HCT116 (cell line): ENCODE results near the gene PRODH.
"Not testable (repeated sequence)": the region's sequence is repeated elsewhere in the genome, so short reads cannot be mapped to it uniquely, and the experiment has no call there.

Experiments
- CTCF ChIP-seq, 3 experiments: fragments of 200-600 bp in 1 of 3; sonication (generic) in 1 of 3; IDR thresholded peaks in 2 of 3; conservative IDR thresholded peaks in 1 of 3; 2 replicates each; pipeline ENCODE4 v1.5.1; 2012 to 2017; ENCODE audit warnings: low read depth in 2 of 3, low read length in 2 of 3, antibody characterized with exemption in 1 of 3, borderline replicate concordance in 1 of 3, control low read depth in 1 of 3, mild to moderate bottlenecking in 1 of 3, mixed read lengths in 1 of 3, mixed run types in 1 of 3, moderate library complexity in 1 of 3; ENCODE audit not compliant: insufficient read depth in 1 of 3
- EGR1 ChIP-seq: IDR thresholded peaks from 2 replicates; pipeline ENCODE4 v1.6.1; 2012; ENCODE audit warnings: low read depth
- EZH2 ChIP-seq: fragments of 200-600 bp; sonication (generic); IDR thresholded peaks from 2 replicates; pipeline ENCODE4 v1.6.1; 2017; ENCODE audit warnings: antibody characterized with exemption, mixed run types
- EZH2phosphoT487 ChIP-seq: fragments of 200-600 bp; IDR thresholded peaks from 2 replicates; pipeline ENCODE4 v1.6.1; 2018; ENCODE audit warnings: antibody characterized with exemption, borderline replicate concordance
- JUND ChIP-seq: IDR thresholded peaks from 2 replicates; pipeline ENCODE4 v1.6.1; 2012
- MAX ChIP-seq: IDR thresholded peaks from 2 replicates; pipeline ENCODE4 v1.6.1; 2012
- POLR2A ChIP-seq: IDR thresholded peaks from 2 replicates; pipeline ENCODE4 v1.7.0; 2011; ENCODE audit warnings: borderline replicate concordance; ENCODE audit not compliant: insufficient read depth, insufficient read length; ENCODE audit errors: extremely low read depth
- POLR2AphosphoS5 ChIP-seq: IDR thresholded peaks from 2 replicates; pipeline ENCODE4 v1.6.1; 2011; ENCODE audit warnings: mild to moderate bottlenecking, low read depth, low read length, moderate library complexity
- RAD21 ChIP-seq: IDR thresholded peaks from 2 replicates; pipeline ENCODE4 v1.6.1; 2012; ENCODE audit warnings: low read depth, mild to moderate bottlenecking
- REST ChIP-seq: IDR thresholded peaks from 2 replicates; pipeline ENCODE4 v1.6.1; 2012; ENCODE audit warnings: low read depth
- SIN3A ChIP-seq: IDR thresholded peaks from 2 replicates; pipeline ENCODE4 v1.6.1; 2012; ENCODE audit warnings: low read depth
- SP1 ChIP-seq: IDR thresholded peaks from 2 replicates; pipeline ENCODE4 v1.6.1; 2012; ENCODE audit warnings: low read depth
- SRF ChIP-seq: IDR thresholded peaks from 2 replicates; pipeline ENCODE4 v1.6.1; 2012; ENCODE audit warnings: low read depth
- YY1 ChIP-seq: IDR thresholded peaks from 2 replicates; pipeline ENCODE4 v1.6.1; 2011; ENCODE audit warnings: low read length, low read depth, moderate library complexity, mild to moderate bottlenecking; ENCODE audit not compliant: insufficient replicate concordance; ENCODE audit errors: extremely low read depth

- not testable (repeated sequence) for TF ChIP-seq CTCF (IDR thresholded peaks at IDR 0.05 in 2 of 3, conservative IDR thresholded peaks at IDR 0.05 in 1 of 3; ENCODE audit: borderline replicate concordance in 1 of 3, insufficient read depth in 1 of 3, low read depth in 2 of 3, low read length in 2 of 3); EZH2; MAX; POLR2AphosphoS5; SRF; POLR2A; SP1; EZH2phosphoT487; JUND; REST; SIN3A; RAD21; YY1; EGR1
These were observed 36.5 kb upstream of the PRODH start for GRCh38 chr22:18972591-18972990.
